IMR-90 (cell line): ENCODE measurements around the gene RAB3IL1. TPM values are rescaled to one million over a fixed set of nuclear protein-coding genes. Genes with fewer than 3 reads are reported as not detected.

ENCODE experiments used
- ATAC-seq: fragments of 200-7000 bp; cut with Tn5 transposase; 2 replicates; pipeline ENCODE4 v1.9.1; 2020; ENCODE audit warnings: low read depth, mild to moderate bottlenecking, moderate library complexity
- BruUV-seq: library from RNA; stranded (reverse); fragments of 400-500 nt; replicated peaks from 2 replicates; lab custom pipeline; 2021; lab: Mats Ljungman, UMichigan
- CTCF ChIA-PET: fragments of 300-600 bp; formaldehyde crosslinking; extraction: SDS; loops from one replicate; lab custom pipeline; 2021; ENCODE audit warnings: antibody characterized with exemption; lab: Yijun Ruan, JAX
- POLR2A ChIA-PET: fragments of 300-600 bp; sonication (Branson Sonifier 250); formaldehyde crosslinking; loops from one replicate; lab custom pipeline; 2022; ENCODE audit warnings: antibody characterized with exemption; ENCODE audit not compliant: unreplicated experiment; lab: Charles Lee
- DNase-seq: peaks from one replicate; pipeline ENCODE4 v3.0.0; 2013
- H2AFZ ChIP-seq: replicated peaks from 2 replicates; pipeline ENCODE3; 2013; ENCODE audit warnings: low read length, mild to moderate bottlenecking; ENCODE audit not compliant: poor library complexity
- H2AK5ac ChIP-seq: 2 replicates; pipeline ENCODE4 v1.6.1; 2013; ENCODE audit warnings: low read depth, low read length, inconsistent platforms
- H2AK9ac ChIP-seq: replicated peaks from 2 replicates; pipeline ENCODE3; 2013; ENCODE audit warnings: mild to moderate bottlenecking, low read depth, low read length, moderate library complexity; ENCODE audit not compliant: poor library complexity
- H2BK120ac ChIP-seq: 2 replicates; pipeline ENCODE4 v1.6.1; 2013; ENCODE audit warnings: low read depth, low read length, inconsistent platforms
- H2BK15ac ChIP-seq: 3 replicates; pipeline ENCODE4 v1.6.1; 2013; ENCODE audit warnings: low read depth, low read length, inconsistent platforms
- H2BK20ac ChIP-seq: 2 replicates; pipeline ENCODE4 v1.6.1; 2013; ENCODE audit warnings: low read depth, mild to moderate bottlenecking, inconsistent platforms, low read length, moderate library complexity
- H2BK5ac ChIP-seq: 2 replicates; pipeline ENCODE4 v1.6.1; 2013; ENCODE audit warnings: mild to moderate bottlenecking, low read depth, low read length, inconsistent platforms; ENCODE audit not compliant: poor library complexity, severe bottlenecking
- H3K14ac ChIP-seq: replicated peaks from 2 replicates; pipeline ENCODE4 v1.6.1; 2013; ENCODE audit warnings: low read depth, low read length, inconsistent platforms
- H3K18ac ChIP-seq: 2 replicates; pipeline ENCODE4 v1.6.1; 2013; ENCODE audit warnings: low read depth, low read length, control low read depth
- H3K23ac ChIP-seq: 2 replicates; pipeline ENCODE4 v1.6.1; 2013; ENCODE audit warnings: low read depth, low read length, inconsistent platforms
- H3K27ac ChIP-seq: 2 replicates; pipeline ENCODE4 v1.5.1; 2013; ENCODE audit warnings: mild to moderate bottlenecking, control low read depth, low read length; ENCODE audit not compliant: insufficient read depth
- H3K27me3 ChIP-seq: 2 replicates; pipeline ENCODE4 v1.6.1; 2013; ENCODE audit warnings: low read length; ENCODE audit not compliant: control insufficient read depth, insufficient read depth
- H3K36me3 ChIP-seq: 2 replicates; pipeline ENCODE4 v1.6.1; 2013; ENCODE audit warnings: low read length, mixed read lengths; ENCODE audit not compliant: control insufficient read depth, insufficient read depth
- H3K4ac ChIP-seq: 2 replicates; pipeline ENCODE4 v1.6.1; 2013; ENCODE audit warnings: low read depth, low read length, inconsistent platforms
- H3K4me1 ChIP-seq: 2 replicates; pipeline ENCODE4 v1.6.1; 2013; ENCODE audit warnings: low read length, mixed read lengths; ENCODE audit not compliant: control insufficient read depth, insufficient read depth
- H3K4me2 ChIP-seq: 2 replicates; pipeline ENCODE4 v1.6.1; 2013; ENCODE audit warnings: low read depth, mild to moderate bottlenecking, control low read depth, low read length, moderate library complexity
- H3K4me3 ChIP-seq: 2 replicates; pipeline ENCODE4 v1.5.1; 2013; ENCODE audit warnings: low read depth, mild to moderate bottlenecking, control low read depth, low read length, moderate library complexity; ENCODE audit not compliant: insufficient read depth
- H3K56ac ChIP-seq: 2 replicates; pipeline ENCODE4 v1.6.1; 2013; ENCODE audit warnings: low read length, inconsistent platforms; ENCODE audit not compliant: insufficient read depth; ENCODE audit errors: extremely low read depth
- H3K79me1 ChIP-seq, 2 experiments: 2 replicates each; pipeline ENCODE4 v1.6.1; 2013; ENCODE audit warnings: low read length in 2 of 2, inconsistent platforms in 1 of 2, low read depth in 1 of 2
- H3K9ac ChIP-seq: 2 replicates; pipeline ENCODE4 v1.6.1; 2013; ENCODE audit warnings: low read depth, low read length, control low read depth
- H3K9me1 ChIP-seq: 2 replicates; pipeline ENCODE4 v1.6.1; 2013; ENCODE audit warnings: low read length, inconsistent platforms; ENCODE audit not compliant: insufficient read depth
- H3K9me3 ChIP-seq: 2 replicates; pipeline ENCODE4 v1.6.1; 2013; ENCODE audit warnings: low read length; ENCODE audit not compliant: control insufficient read depth, insufficient read depth
- H4K20me1 ChIP-seq: 2 replicates; pipeline ENCODE4 v1.6.1; 2013; ENCODE audit warnings: low read length, inconsistent platforms; ENCODE audit not compliant: insufficient read depth
- H4K5ac ChIP-seq: 2 replicates; pipeline ENCODE4 v1.6.1; 2013; ENCODE audit warnings: mild to moderate bottlenecking, low read depth, low read length, control low read depth
- H4K8ac ChIP-seq, 2 experiments: 2 replicates each; pipeline ENCODE4 v1.6.1; 2013; ENCODE audit warnings: low read depth in 2 of 2, low read length in 2 of 2, control low read depth in 1 of 2, inconsistent platforms in 1 of 2
- H4K91ac ChIP-seq: 2 replicates; pipeline ENCODE4 v1.6.1; 2013; ENCODE audit warnings: low read depth, low read length, inconsistent platforms; ENCODE audit not compliant: insufficient read depth
- BHLHE40 ChIP-seq: fragments of 150-350 bp; IDR thresholded peaks from 2 replicates; pipeline ENCODE4 v1.6.1; 2016; ENCODE audit warnings: mild to moderate bottlenecking, low read depth, low read length
- CEBPB ChIP-seq: IDR thresholded peaks from 2 replicates; pipeline ENCODE4 v1.6.1; 2012; ENCODE audit warnings: low read depth, low read length, improper control_type of control experiment
- CHD1 ChIP-seq: IDR thresholded peaks from 2 replicates; pipeline ENCODE4 v1.6.1; 2012; ENCODE audit warnings: low read depth, low read length, improper control_type of control experiment
- CTCF ChIP-seq: conservative IDR thresholded peaks from 2 replicates; pipeline ENCODE4 v1.5.1; 2012; ENCODE audit warnings: mild to moderate bottlenecking, low read depth, low read length, improper control_type of control experiment
- ELK1 ChIP-seq: fragments of 150-350 bp; IDR thresholded peaks from 2 replicates; pipeline ENCODE4 v1.6.1; 2016; ENCODE audit warnings: low read depth, mild to moderate bottlenecking, low read length, moderate library complexity, borderline replicate concordance
- FOS ChIP-seq: fragments of 150-350 bp; IDR thresholded peaks from 2 replicates; pipeline ENCODE4 v1.6.1; 2016; ENCODE audit warnings: low read depth, low read length
- MAFK ChIP-seq: IDR thresholded peaks from 2 replicates; pipeline ENCODE4 v1.6.1; 2012; ENCODE audit warnings: low read depth, low read length, improper control_type of control experiment
- MXI1 ChIP-seq: IDR thresholded peaks from 2 replicates; pipeline ENCODE4 v1.6.1; 2012; ENCODE audit warnings: low read depth, mild to moderate bottlenecking, low read length, moderate library complexity, borderline replicate concordance
- NFE2L2 ChIP-seq: fragments of 150-350 bp; IDR thresholded peaks from 2 replicates; pipeline ENCODE4 v1.6.1; 2016; ENCODE audit warnings: low read depth, mild to moderate bottlenecking, low read length
- POLR2A ChIP-seq: IDR thresholded peaks from 2 replicates; pipeline ENCODE4 v1.6.1; 2012; ENCODE audit warnings: mild to moderate bottlenecking, low read depth, low read length
- RAD21 ChIP-seq: IDR thresholded peaks from 2 replicates; pipeline ENCODE4 v1.6.1; 2012; ENCODE audit warnings: low read length, improper control_type of control experiment
- RCOR1 ChIP-seq: IDR thresholded peaks from 2 replicates; pipeline ENCODE4 v1.6.1; 2012; ENCODE audit warnings: mild to moderate bottlenecking, low read length, improper control_type of control experiment; ENCODE audit not compliant: insufficient replicate concordance
- SMC3 ChIP-seq: fragments of 150-350 bp; IDR thresholded peaks from 2 replicates; pipeline ENCODE4 v1.6.1; 2016; ENCODE audit warnings: low read depth, mild to moderate bottlenecking, antibody characterized with exemption, low read length, moderate library complexity
- USF2 ChIP-seq: fragments of 150-350 bp; IDR thresholded peaks from 2 replicates; pipeline ENCODE4 v1.6.1; 2017; ENCODE audit warnings: mild to moderate bottlenecking, antibody characterized with exemption, low read length, low read depth
- WGBS, 2 experiments: methylation state at CpG; one replicate each; pipeline versions ENCODE4 v1.1.5 to v1.1.7; 2013; ENCODE audit warnings: missing lambda C conversion rate in 2 of 2; ENCODE audit not compliant: insufficient read length in 1 of 2; ENCODE audit errors: extremely low coverage in 2 of 2; 5-methylcytosine and 5-hydroxymethylcytosine counted together
- dilution Hi-C: fragments of 300-500 bp; cut with HindIII; formaldehyde crosslinking; loops from one replicate; pipeline ENCODE4 v1.14.3; 2018; ENCODE audit warnings: low sequenced_read_pairs; ENCODE audit not compliant: unreplicated experiment
- in situ Hi-C: fragments of 300-500 bp; cut with MboI; formaldehyde crosslinking; loops from 3 replicates; pipeline ENCODE4 v1.14.3; 2019; ENCODE audit warnings: low sequenced_read_pairs, inconsistent platforms, mixed read lengths
- intact Hi-C: fragments of 100-400 bp; cut with micrococcal nuclease; formaldehyde crosslinking; loops from 2 replicates; pipeline ENCODE4 v1.10.0; 2022
- polyA plus RNA-seq, 3 experiments: library from polyadenylated mRNA; depleted of rRNA; stranded (reverse); fragments of >200 nt; gene quantifications; 2 replicates each; pipeline ENCODE4 v1.2.3, GENCODE V29; 2012; ENCODE audit warnings: low replicate concordance in 1 of 3
- total RNA-seq: library from RNA; depleted of rRNA; stranded (reverse); fragments of >200 nt; gene quantifications from 2 replicates; pipeline ENCODE4 v1.2.3, GENCODE V29; 2012

RAB3IL1 gene
- total and polyA plus RNA-seq, 2 of the 4 experiments (the other 2 are of a cell fraction), result 0.72 to 1.9 TPM

GRCh38 chr11:61869708-61870451, 47.5 kb downstream of the RAB3IL1 start:
- Histone ChIP-seq H3K4me3 (no peak overlapping the region), H3K79me1 (no peaks in the 10 kb centered on the region), H2BK5ac (no peak overlapping the region), H2BK15ac (no peak overlapping the region), H3K9me3 (no peaks in the 10 kb centered on the region), H3K27ac (no peak overlapping the region), H4K20me1 (no peaks in the 10 kb centered on the region; the same call in 1 of the 2 replicates), H3K27me3 (no peaks in the 10 kb centered on the region), H4K91ac (no peak overlapping the region), H3K9me1 (no peaks in the 10 kb centered on the region), H3K4me1 (peaks cover 2% of the 10 kb centered on the region), H3K36me3 (peaks cover 8% of the 10 kb centered on the region; the same call in 1 of the 2 replicates), H4K8ac (no peak overlapping the region), H2BK20ac (no peak overlapping the region), H2AK5ac (no peak overlapping the region; the same call in 1 of the 2 replicates), H2AK9ac (peak overlapping the region; percentile 55), H2AFZ (peak overlapping the region; percentile 51), H3K9ac (no peak overlapping the region), H3K4me2 (no peak overlapping the region), H3K4ac (no peak overlapping the region), H3K56ac (no peak overlapping the region), H3K23ac (no peak overlapping the region), H3K14ac (no peak overlapping the region), H3K18ac (no peak overlapping the region), H2BK120ac (no peak overlapping the region), H4K5ac (no peak overlapping the region)
- DNase-seq, result no peak
- POLR2A ChIA-PET, result interaction anchor here (0.6 kb wide), 1 partner anchor 72 kb away, joined by 4 read pairs; no protein-coding TSS in a partner anchor
- dilution Hi-C loops (no loop called here), intact Hi-C loops (loop anchor here (2.0 to 5.0 kb wide), 2 partner anchors 27 to 507 kb away; no protein-coding TSS in a partner anchor), in situ Hi-C loops (loop anchor here (25.0 kb wide), 1 partner anchor 442 kb away; no protein-coding TSS in a partner anchor)
- ATAC-seq, result no peak
- CTCF ChIA-PET, result interaction anchor here (0.7 to 1.6 kb wide), 6 partner anchors 15 to 238 kb away, joined by 3 to 9 read pairs (median 3); partner anchors contain the start of gene BEST1
- no TSS peak for BruUV-seq
- 80% methylated on average over 7 of the region's 21 CpGs; no CpG with 5 or more reads in 1 of the 2 experiments for WGBS, 2 experiments
- no peak for TF ChIP-seq BHLHE40
- no peak for TF ChIP-seq USF2
- no peak for TF ChIP-seq SMC3
- TF ChIP-seq CEBPB, result no peak
- no peak for TF ChIP-seq CTCF
- TF ChIP-seq NFE2L2, result no peak
- no peak for TF ChIP-seq POLR2A
- no peak for TF ChIP-seq MAFK
- TF ChIP-seq FOS, result no peak
- no peak for TF ChIP-seq RCOR1
- TF ChIP-seq MXI1, result no peak
- TF ChIP-seq RAD21, result no peak
- TF ChIP-seq ELK1, result no peak
- TF ChIP-seq CHD1, result no peak
